ENCODE results near the gene GTF2IRD1. TPM values are rescaled to one million over a fixed set of nuclear protein-coding genes. Genes with fewer than 3 reads are reported as not detected.

GTF2IRD1 gene
- total and polyA plus RNA-seq, 9 of the 15 experiments (the other 6 are each of a cell fraction or from before 2014, with no cell fraction given) = 9.1 to 30.2 (median 14.0) TPM

DNA sequence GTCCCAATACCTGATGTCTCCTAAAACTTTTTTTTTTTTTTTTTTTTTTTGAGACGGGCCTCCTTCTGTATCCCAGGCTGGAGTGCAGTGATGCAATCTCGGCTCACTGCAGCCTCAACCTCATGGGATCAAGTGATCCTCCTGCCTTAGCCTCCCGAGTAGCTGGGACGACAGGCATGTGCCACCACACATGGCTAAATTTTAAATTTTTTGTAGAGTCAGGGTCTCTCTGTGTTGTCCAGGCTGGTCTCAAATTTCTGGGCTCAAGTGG is 28.4 kb downstream of the GTF2IRD1 start:
- no peak overlapping the region for H3K4me2 ChIP-seq (ENCODE audit: insufficient read depth, low read length)
- H3K9ac ChIP-seq (ENCODE audit: insufficient read depth in 1 of 2, low read depth in 2 of 2, low read length in 2 of 2) = no peak overlapping the region
- in situ Hi-C loops (cut with MboI) = no loop called here
- TF ChIP-seq KLF16 (IDR thresholded peaks at IDR 0.05) (no peak), ZNF121 (CRISPR knock-in tag; conservative IDR thresholded peaks at IDR 0.05) (0 out of 2 replicates have a peak, but pooled peaks have one; percentile 6)
- peaks cover 2% of the 10 kb centered on the region; the same call in 1 of the 3 replicates for H3K36me3 ChIP-seq (ENCODE audit: control insufficient read depth, insufficient read depth, low read length)
- no peak overlapping the region for H3K4me3 ChIP-seq
- H3K27ac ChIP-seq (ENCODE audit: extremely low read depth, low read depth, low read length) = no peak overlapping the region
- no peaks in the 10 kb centered on the region for H3K9me1 ChIP-seq (ENCODE audit: control insufficient read depth, insufficient read depth, low read length)
- POLR2A ChIA-PET = no interaction called here
- H3K27me3 ChIP-seq (ENCODE audit: control insufficient read depth in 2 of 2, insufficient read depth in 2 of 2, low read length in 2 of 2) = no peaks in the 10 kb centered on the region
- H3K9me3 ChIP-seq (replicated peaks; ENCODE audit: control insufficient read depth, insufficient read depth, low read depth, low read length) = no peaks in the 10 kb centered on the region
- CTCF ChIA-PET (ENCODE audit: low intra/inter-chr PET ratio) = interaction anchor here (0.7 kb wide), 1 partner anchor 592 kb away, joined by 5 read pairs; no protein-coding TSS in a partner anchor
- no peak for DNase-seq (ENCODE audit: extremely low read depth in 1 of 4, low spot score in 3 of 4)
- ATAC-seq = no peak
- WGBS (ENCODE audit: insufficient coverage, low coverage, missing lambda C conversion rate) = 78% methylated on average over 3 of the region's 4 CpGs
- no peak for FAIRE-seq
- no TSS peak for BruUV-seq (replicated peaks)
- intact Hi-C loops (cut with micrococcal nuclease) = no loop called here
- H3K4me1 ChIP-seq (replicated peaks in 1 of 2; ENCODE audit: control insufficient read depth in 2 of 2, insufficient read depth in 2 of 2, low read length in 2 of 2) = peaks cover 8 to 30% of the 10 kb centered on the region in 2 experiments; a peak in 4 of 5 replicates
- H3K79me2 ChIP-seq (ENCODE audit: control insufficient read depth, insufficient read depth, low read length) = no peaks in the 10 kb centered on the region
- peaks cover 9% of the 10 kb centered on the region for H4K20me1 ChIP-seq (replicated peaks; ENCODE audit: control insufficient read depth, insufficient read depth, low read length)
- H2AFZ ChIP-seq (ENCODE audit: low read depth, low read length) = no peak overlapping the region

DNA sequence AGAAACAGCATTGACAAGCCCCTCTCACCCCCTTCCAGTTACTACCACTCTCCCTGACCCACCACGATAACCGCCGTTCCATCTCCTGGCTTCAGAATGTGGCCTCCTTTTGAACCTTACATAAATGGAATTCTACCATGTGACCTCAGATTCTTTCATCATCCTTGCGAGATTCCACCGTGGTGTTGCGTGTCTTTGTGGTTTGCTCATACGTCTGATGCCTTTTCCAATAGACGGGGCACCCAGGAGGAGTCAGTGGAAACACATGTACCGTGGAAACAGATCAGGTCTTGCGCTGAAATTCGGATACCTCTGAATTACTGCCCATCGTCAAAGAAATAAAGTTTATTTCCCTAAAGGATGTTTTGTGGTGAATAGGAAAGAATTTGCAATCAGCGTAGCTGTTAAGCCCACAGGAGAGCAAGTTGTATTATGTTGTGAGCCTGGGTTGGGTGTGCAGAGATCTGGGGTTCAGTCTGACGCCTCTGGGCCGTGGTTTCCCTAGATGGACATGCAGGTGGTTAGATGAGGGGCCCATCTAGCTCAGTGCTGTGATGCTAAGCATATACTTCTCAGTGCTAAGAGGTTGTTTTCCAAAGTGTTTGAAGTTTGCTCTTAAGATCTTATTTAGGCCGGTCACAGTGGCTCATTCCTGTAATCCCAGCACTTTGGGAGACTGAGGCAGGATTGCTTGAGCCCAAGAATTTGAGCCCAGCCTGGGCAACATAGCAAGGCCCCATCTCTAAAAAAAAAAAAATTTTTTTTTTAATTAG is 29.1 kb downstream of the GTF2IRD1 start:
- BruUV-seq (replicated peaks) = no TSS peak
- no peak overlapping the region for H3K4me3 ChIP-seq
- no peaks in the 10 kb centered on the region for H3K9me3 ChIP-seq (replicated peaks; ENCODE audit: control insufficient read depth, insufficient read depth, low read depth, low read length)
- no peaks in the 10 kb centered on the region for H3K79me2 ChIP-seq (ENCODE audit: control insufficient read depth, insufficient read depth, low read length)
- no peak overlapping the region for H3K4me2 ChIP-seq (ENCODE audit: insufficient read depth, low read length)
- intact Hi-C loops (cut with micrococcal nuclease) = no loop called here
- peaks cover 3 to 23% of the 10 kb centered on the region in 2 experiments; a peak in 4 of 5 replicates for H3K4me1 ChIP-seq (replicated peaks in 1 of 2; ENCODE audit: control insufficient read depth in 2 of 2, insufficient read depth in 2 of 2, low read length in 2 of 2)
- H3K27me3 ChIP-seq (ENCODE audit: control insufficient read depth in 2 of 2, insufficient read depth in 2 of 2, low read length in 2 of 2) = no peaks in the 10 kb centered on the region
- H2AFZ ChIP-seq (ENCODE audit: low read depth, low read length) = no peak overlapping the region
- H3K27ac ChIP-seq (ENCODE audit: extremely low read depth, low read depth, low read length) = no peak overlapping the region
- H3K9me1 ChIP-seq (ENCODE audit: control insufficient read depth, insufficient read depth, low read length) = no peaks in the 10 kb centered on the region
- FAIRE-seq (no peak), DNase-seq (ENCODE audit: extremely low read depth in 1 of 4, low spot score in 3 of 4) (no peak), ATAC-seq (no peak)
- H4K20me1 ChIP-seq (replicated peaks; ENCODE audit: control insufficient read depth, insufficient read depth, low read length) = peaks cover 9% of the 10 kb centered on the region
- 76% methylated on average over 16 of the region's 16 CpGs for WGBS (ENCODE audit: insufficient coverage, low coverage, missing lambda C conversion rate)
- in situ Hi-C loops (cut with MboI) = no loop called here
- no peak overlapping the region for H3K9ac ChIP-seq (ENCODE audit: insufficient read depth in 1 of 2, low read depth in 2 of 2, low read length in 2 of 2)
- POLR2A ChIA-PET = interaction anchor here (0.6 to 1.3 kb wide), 3 partner anchors 20 to 206 kb away, joined by 3 read pairs; no protein-coding TSS in a partner anchor
- CTCF ChIA-PET (ENCODE audit: low intra/inter-chr PET ratio) = interaction anchor here (0.7 kb wide), 1 partner anchor 593 kb away, joined by 5 read pairs; no protein-coding TSS in a partner anchor
- H3K36me3 ChIP-seq (ENCODE audit: control insufficient read depth, insufficient read depth, low read length) = peaks cover 2% of the 10 kb centered on the region; the same call in 1 of the 3 replicates
- TF ChIP-seq, protein P1, sequence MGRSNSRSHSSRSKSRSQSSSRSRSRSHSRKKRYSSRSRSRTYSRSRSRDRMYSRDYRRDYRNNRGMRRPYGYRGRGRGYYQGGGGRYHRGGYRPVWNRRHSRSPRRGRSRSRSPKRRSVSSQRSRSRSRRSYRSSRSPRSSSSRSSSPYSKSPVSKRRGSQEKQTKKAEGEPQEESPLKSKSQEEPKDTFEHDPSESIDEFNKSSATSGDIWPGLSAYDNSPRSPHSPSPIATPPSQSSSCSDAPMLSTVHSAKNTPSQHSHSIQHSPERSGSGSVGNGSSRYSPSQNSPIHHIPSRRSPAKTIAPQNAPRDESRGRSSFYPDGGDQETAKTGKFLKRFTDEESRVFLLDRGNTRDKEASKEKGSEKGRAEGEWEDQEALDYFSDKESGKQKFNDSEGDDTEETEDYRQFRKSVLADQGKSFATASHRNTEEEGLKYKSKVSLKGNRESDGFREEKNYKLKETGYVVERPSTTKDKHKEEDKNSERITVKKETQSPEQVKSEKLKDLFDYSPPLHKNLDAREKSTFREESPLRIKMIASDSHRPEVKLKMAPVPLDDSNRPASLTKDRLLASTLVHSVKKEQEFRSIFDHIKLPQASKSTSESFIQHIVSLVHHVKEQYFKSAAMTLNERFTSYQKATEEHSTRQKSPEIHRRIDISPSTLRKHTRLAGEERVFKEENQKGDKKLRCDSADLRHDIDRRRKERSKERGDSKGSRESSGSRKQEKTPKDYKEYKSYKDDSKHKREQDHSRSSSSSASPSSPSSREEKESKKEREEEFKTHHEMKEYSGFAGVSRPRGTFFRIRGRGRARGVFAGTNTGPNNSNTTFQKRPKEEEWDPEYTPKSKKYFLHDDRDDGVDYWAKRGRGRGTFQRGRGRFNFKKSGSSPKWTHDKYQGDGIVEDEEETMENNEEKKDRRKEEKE (IDR thresholded peaks at IDR 0.05; ENCODE audit: borderline replicate concordance in 1 of 2, control insufficient read depth in 1 of 2, low read depth in 2 of 2, low read length in 1 of 2) = no peak
- TF ChIP-seq ZNF354B (CRISPR knock-in tag; IDR thresholded peaks at IDR 0.05) = no peak
- TF ChIP-seq, protein P2, sequence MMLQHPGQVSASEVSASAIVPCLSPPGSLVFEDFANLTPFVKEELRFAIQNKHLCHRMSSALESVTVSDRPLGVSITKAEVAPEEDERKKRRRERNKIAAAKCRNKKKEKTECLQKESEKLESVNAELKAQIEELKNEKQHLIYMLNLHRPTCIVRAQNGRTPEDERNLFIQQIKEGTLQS (IDR thresholded peaks at IDR 0.05) = peak; percentile 46; the same call in 1 of the 2 replicates
- TF ChIP-seq, protein P2 (CRISPR knock-in tag; conservative IDR thresholded peaks at IDR 0.05) = no peak
- 0 out of 2 replicates have a peak, but pooled peaks have one; percentile 22 for TF ChIP-seq ATF7 (IDR thresholded peaks at IDR 0.05)
- TF ChIP-seq ZNF785 (CRISPR knock-in tag; IDR thresholded peaks at IDR 0.05) = no peak
- TF ChIP-seq MTA1 (IDR thresholded peaks at IDR 0.05; ENCODE audit: borderline replicate concordance) = no peak
- peak; percentile 56; the same call in 1 of the 2 replicates for TF ChIP-seq CEBPG (CRISPR knock-in tag; IDR thresholded peaks at IDR 0.05)
- TF ChIP-seq CEBPG (tag; conservative IDR thresholded peaks at IDR 0.05 in 1 of 2, IDR thresholded peaks at IDR 0.05 in 1 of 2) = peak; percentile 64 to 92
